Glutamatergic neuron (in vitro differentiated cells): ENCODE measurements around the gene PBX1. TPM values are rescaled to one million over a fixed set of nuclear protein-coding genes. Genes with fewer than 3 reads are reported as not detected.

ENCODE experiments used
- DNase-seq: peaks from one replicate; pipeline ENCODE4 v3.0.0; 2022
- H3K27ac Mint-ChIP-seq: one replicate; pipeline ENCODE4 v1.8.0; 2020; ENCODE audit warnings: mild to moderate bottlenecking, mixed read lengths, inconsistent platforms; ENCODE audit not compliant: unreplicated experiment
- H3K27me3 Mint-ChIP-seq: one replicate; pipeline ENCODE4 v1.8.0; 2020; ENCODE audit warnings: mild to moderate bottlenecking, moderate library complexity, mixed read lengths, inconsistent platforms; ENCODE audit not compliant: unreplicated experiment
- H3K36me3 Mint-ChIP-seq: one replicate; pipeline ENCODE4 v1.8.0; 2020; ENCODE audit warnings: mild to moderate bottlenecking, mixed read lengths, inconsistent platforms; ENCODE audit not compliant: unreplicated experiment
- H3K4me1 Mint-ChIP-seq: one replicate; pipeline ENCODE4 v1.8.0; 2020; ENCODE audit warnings: mild to moderate bottlenecking, low read depth, mixed read lengths, inconsistent platforms; ENCODE audit not compliant: unreplicated experiment
- H3K4me3 Mint-ChIP-seq: one replicate; pipeline ENCODE4 v1.8.0; 2020; ENCODE audit warnings: mild to moderate bottlenecking, mixed read lengths, inconsistent platforms; ENCODE audit not compliant: unreplicated experiment
- H3K9me3 Mint-ChIP-seq: one replicate; pipeline ENCODE4 v1.8.0; 2020; ENCODE audit warnings: mild to moderate bottlenecking, moderate library complexity, mixed read lengths, inconsistent platforms; ENCODE audit not compliant: unreplicated experiment
- CTCF ChIP-seq: fragments of 200-600 bp; sonication (generic); IDR thresholded peaks from one replicate; pipeline ENCODE4 v1.5.0; 2021; ENCODE audit not compliant: partially characterized antibody, unreplicated experiment
- total RNA-seq: library from RNA; stranded (reverse); fragmentation: NEBNext Ultra II Directional; extraction: Animal tissue kit (Norgen Biotek cat#: 25700); gene quantifications from one replicate; pipeline ENCODE4 v1.2.1, GENCODE V29; 2021; ENCODE audit not compliant: unreplicated experiment

PBX1 gene
- total RNA-seq, 1 donor from 2014 or later = 98.7 TPM

- no peak for DNase-seq
- H3K27ac Mint-ChIP-seq = peak overlapping the region; percentile 31
- no peaks in the 10 kb centered on the region for H3K36me3 Mint-ChIP-seq
- H3K4me3 Mint-ChIP-seq = peak overlapping the region; percentile 100
- H3K4me1 Mint-ChIP-seq = peaks cover 23% of the 10 kb centered on the region
- no peak for TF ChIP-seq CTCF
- H3K27me3 Mint-ChIP-seq = peaks cover 8% of the 10 kb centered on the region
- H3K9me3 Mint-ChIP-seq = peaks cover 6% of the 10 kb centered on the region
Measured at GRCh38 chr1:164562511-164562910, 3.5 kb downstream of the PBX1 start.

GRCh38 chr1:164562947-164563520, 4.0 kb downstream of the PBX1 start:
- Mint-ChIP-seq H3K4me1 (peaks cover 23% of the 10 kb centered on the region), H3K9me3 (peaks cover 6% of the 10 kb centered on the region), H3K27me3 (peaks cover 8% of the 10 kb centered on the region), H3K36me3 (no peaks in the 10 kb centered on the region), H3K27ac (peak overlapping the region; percentile 54), H3K4me3 (peak overlapping the region; percentile 100)
- no peak for TF ChIP-seq CTCF
- no peak for DNase-seq

- Mint-ChIP-seq H3K27ac (peak overlapping the region; percentile 54), H3K9me3 (peaks cover 6% of the 10 kb centered on the region), H3K27me3 (peaks cover 8% of the 10 kb centered on the region), H3K4me3 (peak overlapping the region; percentile 67), H3K4me1 (peaks cover 23% of the 10 kb centered on the region), H3K36me3 (no peaks in the 10 kb centered on the region)
- no peak for DNase-seq
- no peak for TF ChIP-seq CTCF
Measured at GRCh38 chr1:164563721-164564360, 4.9 kb downstream of the PBX1 start.

DNA sequence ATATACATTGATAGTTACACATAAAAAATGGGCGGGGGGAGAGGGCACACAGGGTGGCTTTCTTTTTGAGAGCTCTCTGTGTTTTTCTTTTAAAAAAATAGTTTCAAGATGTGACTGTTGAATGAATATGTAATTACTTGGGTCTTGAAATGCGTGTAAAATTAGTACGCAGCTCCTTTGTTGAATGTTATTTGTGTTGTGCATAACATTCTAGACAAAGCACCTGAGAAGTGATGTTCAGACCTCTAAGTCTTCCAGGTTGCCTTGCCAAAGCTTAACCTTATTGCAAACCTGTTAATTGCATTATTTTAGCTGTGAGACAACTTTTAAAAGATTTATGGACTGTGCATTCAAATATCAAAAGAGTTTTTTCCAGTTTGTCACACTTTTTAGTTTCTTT, 5.4 kb downstream of the PBX1 start:
- Mint-ChIP-seq H3K9me3 (peaks cover 6% of the 10 kb centered on the region), H3K27me3 (peaks cover 8% of the 10 kb centered on the region), H3K4me1 (peaks cover 23% of the 10 kb centered on the region), H3K4me3 (no peak overlapping the region), H3K27ac (no peak overlapping the region), H3K36me3 (no peaks in the 10 kb centered on the region)
- DNase-seq = no peak
- no peak for TF ChIP-seq CTCF

GRCh38 chr1:164565357-164565756, 6.4 kb downstream of the PBX1 start:
- Mint-ChIP-seq H3K9me3 (peaks cover 4% of the 10 kb centered on the region), H3K36me3 (peaks cover 3% of the 10 kb centered on the region), H3K27me3 (peaks cover 2% of the 10 kb centered on the region), H3K4me1 (peaks cover 23% of the 10 kb centered on the region), H3K27ac (no peak overlapping the region), H3K4me3 (no peak overlapping the region)
- TF ChIP-seq CTCF = no peak
- DNase-seq = no peak
